Measurements from ENCODE around the gene EMC1. TPM values are rescaled to one million over a fixed set of nuclear protein-coding genes. Genes with fewer than 3 reads are reported as not detected.
A peak's percentile ranks its signal among the peaks of the same experiment; 100 is the strongest.
"Not testable (repeated sequence)": the region's sequence is repeated elsewhere in the genome, so short reads cannot be mapped to it uniquely, and the experiment has no call there.

Gene EMC1
- total RNA-seq, 1 experiment from 2014 or later = 68.5 TPM

DNA sequence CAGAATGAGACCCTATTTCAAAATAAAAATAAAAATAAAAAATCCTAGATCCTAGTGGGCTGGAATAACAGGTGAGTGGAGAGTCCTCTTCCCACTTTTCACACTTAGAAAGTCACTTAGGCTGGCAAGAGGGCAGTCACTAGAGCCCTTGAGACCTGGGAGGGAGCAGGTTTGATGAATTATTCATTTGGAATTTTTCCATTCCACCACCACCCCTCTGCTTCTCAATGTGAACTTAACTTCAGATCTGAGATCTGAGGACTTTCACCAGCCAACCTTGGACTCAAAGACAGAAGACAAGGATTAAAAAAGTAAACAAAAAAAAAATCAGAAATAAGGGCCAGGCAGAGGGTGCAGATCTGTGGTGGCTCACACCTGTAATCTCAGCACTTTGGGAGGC is 20.7 kb upstream of the EMC1 start:
- 0 out of 2 replicates have a peak, but pooled peaks cover 3% of the 10 kb centered on the region for H3K9me3 ChIP-seq (replicated peaks)
- H3K4me1 ChIP-seq = no peaks in the 10 kb centered on the region
- H3K4me3 ChIP-seq = no peak overlapping the region
- no peaks in the 10 kb centered on the region for H3K27me3 ChIP-seq
- no peaks in the 10 kb centered on the region for H3K36me3 ChIP-seq
- DNase-seq = no peak
- no peak overlapping the region for H3K27ac ChIP-seq

DNA sequence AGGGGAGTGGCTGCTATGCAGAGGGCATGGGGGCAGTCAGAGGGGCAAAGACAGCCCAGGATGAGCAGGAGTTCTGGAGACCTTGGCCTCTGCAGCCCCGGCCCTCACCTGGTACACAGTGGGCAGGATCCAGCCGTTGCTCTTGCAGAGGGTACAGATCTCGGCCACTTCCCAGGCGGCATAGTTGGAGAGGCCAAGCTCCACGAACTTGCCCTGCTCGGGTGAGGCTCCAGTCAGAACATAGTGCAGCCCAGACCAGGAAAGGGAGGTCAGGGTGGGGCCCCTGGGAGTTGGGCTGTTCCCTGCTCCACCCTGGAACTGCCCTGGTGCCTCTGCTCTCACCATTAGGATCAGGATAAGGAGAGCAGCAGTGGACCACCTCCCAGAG is 19.0 kb upstream of the EMC1 start:
- H3K36me3 ChIP-seq; H3K9me3 ChIP-seq (replicated peaks); H3K27ac ChIP-seq; DNase-seq; H3K4me1 ChIP-seq; H3K27me3 ChIP-seq; H3K4me3 ChIP-seq: not testable (repeated sequence)

DNA sequence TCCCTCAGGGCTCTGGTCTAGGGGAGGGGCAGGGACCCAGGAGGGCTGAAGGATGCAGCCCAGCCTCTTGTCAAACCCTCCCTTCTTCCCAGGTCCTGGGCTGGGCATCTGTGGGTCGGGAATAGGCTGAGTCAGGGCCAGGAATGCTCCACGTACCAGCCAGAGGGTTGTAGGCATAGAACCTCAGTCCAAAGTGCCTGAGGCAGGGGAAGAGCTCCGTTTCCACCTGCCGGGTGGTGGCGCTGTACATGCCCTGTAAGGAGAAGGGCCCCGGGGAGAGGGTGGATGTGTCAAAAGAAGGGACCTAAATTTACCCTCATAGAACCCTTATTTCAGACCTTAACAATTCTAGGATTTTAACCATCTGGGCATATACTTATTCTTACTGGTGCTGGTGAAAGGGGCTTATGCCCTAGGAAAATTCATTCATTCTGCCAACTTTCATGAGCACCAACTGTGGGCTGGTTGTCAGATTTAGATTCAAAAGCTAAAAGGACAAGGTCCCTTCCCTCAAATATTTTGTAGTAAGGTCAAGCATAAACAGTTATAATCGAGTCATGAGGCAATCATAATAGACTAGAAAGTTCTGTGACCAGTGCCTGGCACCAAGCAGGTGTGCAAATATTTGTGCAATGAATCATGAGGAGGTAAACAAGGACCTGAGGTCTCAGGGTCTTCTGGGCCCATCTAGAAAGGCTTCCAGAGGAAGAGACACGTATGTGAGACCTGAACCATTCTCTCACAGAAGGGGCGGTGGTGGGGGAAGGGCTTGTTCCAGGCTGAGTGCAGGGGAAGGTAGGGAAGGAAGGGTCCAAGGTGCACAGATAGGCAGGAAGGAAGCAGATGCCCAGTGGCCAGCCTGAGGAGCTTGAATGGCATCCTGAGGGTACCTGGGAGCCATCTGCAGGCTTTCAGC is 18.4 kb upstream of the EMC1 start:
- not testable (repeated sequence) for H3K27me3 ChIP-seq; H3K9me3 ChIP-seq (replicated peaks); DNase-seq; H3K27ac ChIP-seq; H3K4me1 ChIP-seq; H3K36me3 ChIP-seq; H3K4me3 ChIP-seq

DNA sequence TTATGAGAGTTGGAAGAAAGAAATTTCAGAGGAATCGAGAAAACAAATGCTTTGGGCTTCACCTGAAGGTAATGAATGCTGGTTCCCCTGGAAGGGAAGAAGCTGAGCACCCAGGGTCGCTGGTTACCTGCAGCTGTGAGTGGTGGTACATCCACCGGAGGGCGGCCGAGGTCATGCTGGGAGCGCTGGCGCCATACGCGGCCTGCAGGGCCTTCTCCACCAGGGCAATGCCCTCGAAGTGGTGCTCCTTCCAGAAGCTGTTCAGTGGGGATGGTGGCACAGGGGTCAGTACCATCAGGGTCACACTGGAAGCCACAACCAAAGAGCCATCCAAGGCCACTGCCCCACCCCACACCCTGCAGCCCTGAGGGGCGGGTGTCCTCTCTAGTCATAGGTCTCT is 17.1 kb upstream of the EMC1 start:
- no peaks in the 10 kb centered on the region for H3K27me3 ChIP-seq
- H3K9me3 ChIP-seq (replicated peaks) = no peaks in the 10 kb centered on the region
- no peak overlapping the region for H3K27ac ChIP-seq
- no peak overlapping the region for H3K4me3 ChIP-seq
- H3K36me3 ChIP-seq = no peaks in the 10 kb centered on the region
- H3K4me1 ChIP-seq = no peaks in the 10 kb centered on the region
- no peak for DNase-seq

DNA sequence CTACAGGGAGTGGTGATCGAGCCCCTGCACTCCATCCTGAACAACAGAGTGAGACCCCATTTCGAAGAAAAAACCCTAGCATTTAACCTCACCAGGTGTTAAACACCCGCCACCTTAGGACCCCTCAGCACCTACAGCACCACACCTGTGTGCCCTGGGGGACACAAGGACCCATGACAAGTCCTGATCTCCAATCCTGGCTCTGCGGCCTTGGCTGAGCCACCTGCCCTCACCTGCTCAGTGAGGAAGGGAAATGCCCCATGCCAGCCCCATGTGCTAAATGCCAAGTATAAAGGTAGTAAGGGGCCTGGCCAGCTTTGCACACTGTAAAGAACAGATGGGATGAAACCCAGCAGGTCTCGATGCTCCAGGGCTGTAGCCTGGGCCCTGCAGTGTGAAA is 11.4 kb upstream of the EMC1 start:
- Histone ChIP-seq H3K27me3 (no peaks in the 10 kb centered on the region), H3K4me1 (peaks cover 16% of the 10 kb centered on the region), H3K27ac (no peak overlapping the region), H3K36me3 (peaks cover 27% of the 10 kb centered on the region), H3K9me3 (replicated peaks) (no peaks in the 10 kb centered on the region), H3K4me3 (no peak overlapping the region)
- no peak for DNase-seq

DNA sequence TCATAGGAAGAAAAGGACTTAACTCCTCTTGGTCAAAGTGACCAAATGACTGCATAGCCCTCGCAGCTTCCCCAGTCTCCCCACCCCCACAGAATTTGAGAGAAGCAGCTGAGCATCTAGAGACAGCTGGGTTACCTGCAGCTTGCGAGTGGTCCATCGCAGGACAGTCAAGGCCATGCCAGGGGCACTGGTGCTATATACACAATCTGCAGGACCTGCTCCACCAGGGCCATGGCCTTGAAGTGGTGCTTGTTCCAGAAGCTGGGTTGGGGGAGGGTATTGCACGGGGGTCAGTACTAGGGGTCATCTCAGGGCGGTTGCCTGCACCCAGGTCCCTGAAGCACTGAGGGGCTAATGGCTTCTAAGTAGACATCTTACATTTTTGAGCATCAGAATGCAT is 10.7 kb upstream of the EMC1 start:
- H3K4me1 ChIP-seq = peaks cover 16% of the 10 kb centered on the region
- DNase-seq = no peak
- H3K27me3 ChIP-seq = no peaks in the 10 kb centered on the region
- peaks cover 34% of the 10 kb centered on the region for H3K36me3 ChIP-seq
- H3K4me3 ChIP-seq = no peak overlapping the region
- no peaks in the 10 kb centered on the region for H3K9me3 ChIP-seq (replicated peaks)
- H3K27ac ChIP-seq = no peak overlapping the region

DNA sequence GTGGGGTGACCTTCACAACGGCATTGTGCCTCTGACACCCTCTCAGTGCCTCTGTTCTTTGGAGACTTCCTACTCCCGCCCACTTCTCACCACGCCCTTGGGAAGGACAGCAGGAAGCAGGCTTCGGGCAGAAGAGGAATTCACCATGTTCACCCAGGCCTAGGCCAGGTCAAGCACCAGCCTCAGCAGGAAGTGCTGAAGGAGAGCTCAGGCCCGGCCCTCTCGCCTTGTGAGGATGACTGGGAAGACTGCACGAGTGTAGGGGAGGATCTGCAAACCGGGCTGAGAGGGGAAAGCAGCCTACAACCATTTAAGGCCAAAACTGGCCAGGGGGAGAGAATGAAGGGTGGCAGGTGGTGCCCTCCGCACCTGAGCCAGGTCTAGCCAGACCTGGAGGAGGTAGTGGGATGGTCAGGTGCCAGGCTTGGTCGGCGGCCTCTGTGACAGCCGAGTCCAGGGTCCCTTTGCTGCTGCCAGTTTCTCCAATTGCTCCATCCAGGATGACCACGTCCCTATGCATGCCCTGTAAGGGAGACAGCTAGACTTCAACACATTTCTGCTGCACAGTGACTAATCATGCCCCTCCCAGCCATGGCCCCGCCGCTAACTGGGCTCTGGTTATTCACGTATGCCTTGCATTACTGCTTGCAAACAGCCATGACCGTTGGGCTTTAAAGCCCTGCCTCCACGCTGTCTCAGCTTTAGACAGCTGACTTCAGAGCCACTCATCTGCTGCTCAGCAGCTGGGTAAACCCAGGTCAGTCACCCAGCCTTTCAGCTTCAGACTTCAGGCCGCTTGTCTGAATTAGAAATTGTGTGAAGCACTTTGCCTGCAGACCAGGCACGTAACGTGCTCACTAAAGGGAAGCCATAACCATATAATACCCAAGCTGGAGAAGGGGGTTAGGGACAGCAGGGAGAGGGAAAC is 9.2 kb upstream of the EMC1 start:
- Histone ChIP-seq H3K9me3 (replicated peaks) (no peaks in the 10 kb centered on the region), H3K36me3 (peaks cover 50% of the 10 kb centered on the region), H3K4me3 (no peak overlapping the region), H3K27ac (peak overlapping the region; percentile 72), H3K4me1 (peaks cover 16% of the 10 kb centered on the region), H3K27me3 (no peaks in the 10 kb centered on the region)
- DNase-seq = peak; percentile 89 to 94

DNA sequence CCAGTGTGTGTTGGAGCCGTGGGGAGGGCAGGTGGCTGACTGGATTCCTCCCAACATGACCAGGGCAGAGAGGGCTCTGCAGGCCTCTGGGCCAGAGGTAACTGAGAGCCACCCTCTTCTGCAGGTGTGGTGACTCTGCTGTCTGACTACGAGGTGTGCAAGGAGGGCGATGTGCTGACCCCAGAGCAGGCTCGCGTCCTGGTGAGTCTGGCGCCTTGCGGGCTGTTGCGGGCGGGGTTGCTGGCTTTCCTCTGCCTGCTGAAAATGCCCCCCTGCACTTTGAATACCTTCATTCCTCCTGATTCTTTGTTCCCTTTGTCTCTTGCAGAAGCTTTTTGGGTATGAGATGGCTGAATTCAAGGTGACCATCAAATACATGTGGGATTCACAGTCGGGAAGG is 7.0 kb upstream of the EMC1 start:
- Histone ChIP-seq H3K27ac (no peak overlapping the region), H3K9me3 (replicated peaks) (no peaks in the 10 kb centered on the region), H3K4me3 (no peak overlapping the region), H3K27me3 (no peaks in the 10 kb centered on the region), H3K4me1 (peaks cover 17% of the 10 kb centered on the region), H3K36me3 (peaks cover 60% of the 10 kb centered on the region)
- no peak for DNase-seq

DNA sequence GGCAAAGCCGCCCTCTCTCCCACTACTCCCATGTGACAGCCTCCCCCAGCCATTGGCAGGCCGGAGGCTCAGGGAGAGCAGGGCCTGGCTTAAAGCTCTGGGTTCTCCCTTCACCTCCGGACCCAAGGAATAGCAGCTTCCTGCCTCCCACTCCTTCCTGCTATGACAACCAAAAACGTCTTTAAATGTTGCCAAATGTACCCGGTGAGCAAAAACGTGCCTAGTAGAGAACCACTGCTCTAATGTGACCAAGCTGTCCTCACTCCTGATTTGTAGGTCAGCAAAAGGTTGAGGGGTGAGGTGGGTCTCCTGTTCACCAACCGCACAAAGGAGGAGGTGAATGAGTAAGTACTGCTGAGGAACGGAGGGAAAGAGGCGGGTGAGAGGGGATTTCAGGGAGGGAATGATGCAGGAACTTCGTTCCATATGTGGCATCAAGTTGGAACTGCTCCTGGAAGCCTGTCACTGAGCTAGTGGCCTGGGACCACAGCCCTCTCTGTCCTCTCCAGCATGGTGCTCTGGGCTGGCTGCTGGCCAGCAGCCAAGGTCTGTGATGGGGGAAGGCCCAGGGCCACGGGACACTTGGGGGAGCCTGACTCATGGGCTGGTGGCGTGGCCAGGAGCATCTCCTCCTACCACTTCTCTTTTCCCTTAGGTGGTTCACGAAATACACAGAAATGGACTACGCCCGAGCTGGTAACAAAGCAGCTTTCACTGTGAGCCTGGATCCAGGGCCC is 6.0 kb upstream of the EMC1 start:
- Histone ChIP-seq H3K9me3 (replicated peaks) (no peaks in the 10 kb centered on the region), H3K4me1 (peaks cover 26% of the 10 kb centered on the region), H3K27ac (no peak overlapping the region), H3K36me3 (peaks cover 60% of the 10 kb centered on the region), H3K27me3 (no peaks in the 10 kb centered on the region), H3K4me3 (no peak overlapping the region)
- no peak for DNase-seq

DNA sequence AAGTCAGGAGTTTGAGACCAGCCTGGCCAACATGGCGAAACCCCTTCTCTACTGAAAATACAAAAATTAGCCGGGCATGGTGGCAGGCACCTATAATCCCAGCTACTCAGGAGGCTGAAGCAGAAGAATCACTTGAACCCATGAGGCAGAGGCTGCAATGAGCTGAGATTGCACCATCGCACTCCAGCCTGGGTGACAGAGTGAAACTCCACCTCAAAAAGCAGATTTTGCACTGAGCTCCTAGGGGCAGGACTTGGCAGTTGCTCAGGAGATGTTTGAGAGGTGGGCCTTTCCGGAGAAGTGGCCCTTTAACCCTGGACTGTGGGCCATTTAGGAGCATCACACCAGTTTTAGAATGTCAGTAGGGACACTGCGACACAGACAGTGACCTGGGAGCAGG is 5.0 kb upstream of the EMC1 start:
- Histone ChIP-seq H3K4me1 (peaks cover 26% of the 10 kb centered on the region), H3K36me3 (peaks cover 60% of the 10 kb centered on the region)
- not testable (repeated sequence) for DNase-seq; H3K27ac ChIP-seq; H3K4me3 ChIP-seq; H3K27me3 ChIP-seq; H3K9me3 ChIP-seq (replicated peaks)

DNA sequence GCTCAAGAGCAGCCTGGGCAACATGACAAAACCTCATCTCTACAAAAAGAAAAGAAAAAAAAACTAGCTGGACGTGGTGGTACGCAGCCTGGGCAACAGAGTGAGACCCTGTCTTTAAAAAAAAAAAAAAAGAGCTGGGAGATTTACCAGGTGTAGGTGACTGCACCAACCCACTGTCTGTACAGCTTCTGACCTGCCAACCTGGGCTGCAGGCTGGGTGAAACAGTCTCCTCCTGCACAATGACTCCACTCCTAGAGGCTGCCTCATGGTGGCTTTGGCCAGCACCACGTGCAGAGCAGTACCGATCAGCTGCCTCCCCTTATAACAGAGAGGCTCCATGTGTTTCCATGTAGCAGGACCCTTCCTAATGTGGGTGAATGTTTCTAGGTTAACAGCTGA is 4.0 kb upstream of the EMC1 start:
- Histone ChIP-seq H3K27ac (no peak overlapping the region), H3K9me3 (replicated peaks) (no peaks in the 10 kb centered on the region), H3K4me3 (no peak overlapping the region), H3K27me3 (no peaks in the 10 kb centered on the region), H3K36me3 (peaks cover 58% of the 10 kb centered on the region), H3K4me1 (peaks cover 20% of the 10 kb centered on the region)
- no peak for DNase-seq

DNA sequence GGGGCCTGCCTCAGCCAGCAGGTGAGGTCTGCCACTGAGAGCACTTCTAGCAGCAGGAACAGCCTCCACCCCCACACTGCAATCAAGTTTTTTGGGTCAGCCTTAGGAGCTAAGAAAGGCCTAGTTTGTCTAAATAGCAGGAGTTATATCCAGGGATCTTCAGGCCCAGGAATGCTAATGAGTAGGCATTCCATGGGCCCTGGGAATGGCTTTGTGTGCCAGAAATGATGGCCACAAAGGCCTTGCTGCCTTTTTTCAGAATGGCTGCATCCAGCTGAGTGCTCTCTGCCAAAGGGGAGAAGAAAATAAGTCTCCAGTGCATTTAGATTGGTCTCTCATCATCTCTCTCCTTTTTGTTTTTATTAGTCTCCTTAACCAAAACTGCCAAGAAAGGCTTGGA is 3.1 kb upstream of the EMC1 start:
- Histone ChIP-seq H3K27me3 (no peaks in the 10 kb centered on the region), H3K36me3 (peaks cover 50% of the 10 kb centered on the region), H3K9me3 (replicated peaks) (no peaks in the 10 kb centered on the region)

DNA sequence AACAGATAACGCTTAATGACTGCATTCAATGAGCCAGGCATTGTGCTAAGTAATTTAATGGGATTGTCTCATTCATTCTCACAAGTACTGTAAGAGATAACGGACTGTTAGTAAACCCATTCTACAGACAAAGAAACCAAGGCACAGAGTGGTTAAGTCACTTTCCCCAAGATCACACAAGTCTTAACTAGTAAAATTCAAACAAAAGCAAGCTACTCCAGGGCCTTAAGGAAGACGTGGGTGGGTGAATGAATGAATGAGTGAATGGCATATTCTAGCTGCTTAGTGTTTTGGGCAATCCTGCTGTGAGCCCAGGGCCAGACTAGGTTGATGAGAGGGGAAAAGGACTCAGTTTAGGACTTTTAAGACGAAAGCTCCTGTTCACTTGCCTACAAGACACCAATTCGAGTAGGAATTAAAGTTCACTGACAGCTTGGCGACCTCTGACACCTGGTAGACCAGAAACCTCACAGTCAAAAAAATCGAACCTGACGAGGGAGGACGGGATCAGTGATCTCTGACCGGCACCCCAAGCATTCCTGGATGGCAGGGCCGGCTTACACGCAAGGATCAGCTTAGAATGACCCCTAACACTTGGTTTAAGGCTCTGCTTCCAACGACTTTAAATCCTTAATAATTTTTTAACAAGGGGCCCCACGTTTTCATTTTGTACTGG is 557 bp downstream of the EMC1 start:
- peak overlapping the region; percentile 86 for H3K4me3 ChIP-seq
- no peaks in the 10 kb centered on the region for H3K9me3 ChIP-seq (replicated peaks)
- peaks cover 10% of the 10 kb centered on the region for H3K4me1 ChIP-seq
- peaks cover 17% of the 10 kb centered on the region for H3K36me3 ChIP-seq
- no peak for DNase-seq
- peak overlapping the region; percentile 99 for H3K27ac ChIP-seq
- H3K27me3 ChIP-seq = no peaks in the 10 kb centered on the region

More for the DNA sequence above, 3.1 kb upstream of the EMC1 start:
- Histone ChIP-seq H3K4me1 (peaks cover 11% of the 10 kb centered on the region), H3K4me3 (no peak overlapping the region), H3K27ac (no peak overlapping the region)
- DNase-seq = no peak

Measured in SJCRH30 (cell line).